ENCODE results near the gene SVOPL. TPM values are rescaled to one million over a fixed set of nuclear protein-coding genes. Genes with fewer than 3 reads are reported as not detected.

SVOPL gene
- total RNA-seq, 2 experiments from 2014 or later: not detected

- H3K27me3 ChIP-seq (ENCODE audit: control insufficient read depth in 1 of 2, insufficient read depth in 2 of 2, low read length in 2 of 2): no peaks in the 10 kb centered on the region
- H3K4me3 ChIP-seq (ENCODE audit: low read length): no peak overlapping the region
- CTCF ChIA-PET: no interaction called here
- Mint-ChIP-seq H3K9me3 (peaks cover 23% of the 10 kb centered on the region), H3K36me3 (ENCODE audit: low read depth) (peaks cover 99% of the 10 kb centered on the region), H3K4me1 (ENCODE audit: low read depth) (no peaks in the 10 kb centered on the region), H3K27me3 (no peaks in the 10 kb centered on the region), H3K27ac (no peak overlapping the region), H3K4me3 (no peak overlapping the region)
- no peak overlapping the region for H3K27ac ChIP-seq (ENCODE audit: low read depth in 1 of 2, low read length in 2 of 2)
- no peak for ATAC-seq (ENCODE audit: poor library complexity)
- POLR2A ChIA-PET: no interaction called here
- intact Hi-C loops (cut with DNase I, micrococcal nuclease): no loop called here
- H3K36me3 ChIP-seq (ENCODE audit: insufficient read depth, low read length): peaks cover 92% of the 10 kb centered on the region
- TF ChIP-seq, protein P1, sequence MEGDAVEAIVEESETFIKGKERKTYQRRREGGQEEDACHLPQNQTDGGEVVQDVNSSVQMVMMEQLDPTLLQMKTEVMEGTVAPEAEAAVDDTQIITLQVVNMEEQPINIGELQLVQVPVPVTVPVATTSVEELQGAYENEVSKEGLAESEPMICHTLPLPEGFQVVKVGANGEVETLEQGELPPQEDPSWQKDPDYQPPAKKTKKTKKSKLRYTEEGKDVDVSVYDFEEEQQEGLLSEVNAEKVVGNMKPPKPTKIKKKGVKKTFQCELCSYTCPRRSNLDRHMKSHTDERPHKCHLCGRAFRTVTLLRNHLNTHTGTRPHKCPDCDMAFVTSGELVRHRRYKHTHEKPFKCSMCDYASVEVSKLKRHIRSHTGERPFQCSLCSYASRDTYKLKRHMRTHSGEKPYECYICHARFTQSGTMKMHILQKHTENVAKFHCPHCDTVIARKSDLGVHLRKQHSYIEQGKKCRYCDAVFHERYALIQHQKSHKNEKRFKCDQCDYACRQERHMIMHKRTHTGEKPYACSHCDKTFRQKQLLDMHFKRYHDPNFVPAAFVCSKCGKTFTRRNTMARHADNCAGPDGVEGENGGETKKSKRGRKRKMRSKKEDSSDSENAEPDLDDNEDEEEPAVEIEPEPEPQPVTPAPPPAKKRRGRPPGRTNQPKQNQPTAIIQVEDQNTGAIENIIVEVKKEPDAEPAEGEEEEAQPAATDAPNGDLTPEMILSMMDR (IDR thresholded peaks at IDR 0.05): no peak
- no peaks in the 10 kb centered on the region for H3K4me1 ChIP-seq (ENCODE audit: insufficient read depth, low read length)
- no peak for DNase-seq
- peaks cover 19 to 44% of the 10 kb centered on the region in 2 experiments for H3K9me3 ChIP-seq (ENCODE audit: control insufficient read depth in 1 of 2, insufficient read depth in 1 of 2, low read length in 2 of 2)
These were observed 146.5 kb downstream of the SVOPL start for GRCh38 chr7:138554674-138555073.

DNA sequence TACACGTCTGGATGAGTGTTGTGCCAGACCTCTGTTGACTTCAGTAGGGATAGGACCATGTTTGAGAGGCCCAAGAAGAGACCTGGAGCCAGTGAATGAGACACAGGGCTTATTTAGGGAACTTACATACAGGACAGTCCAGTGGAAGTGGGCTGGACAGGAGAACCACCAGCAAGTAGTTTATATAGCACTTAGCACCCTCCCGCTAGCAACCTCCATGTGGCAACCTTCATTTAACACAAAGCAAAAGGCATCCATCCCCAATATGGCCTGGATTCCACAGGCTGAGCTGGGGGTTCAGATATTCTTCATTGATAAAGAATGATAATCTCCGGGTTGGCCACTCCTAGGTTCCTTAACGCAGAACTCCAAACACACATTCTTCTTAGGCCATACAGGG, 147.4 kb downstream of the SVOPL start:
- POLR2A ChIA-PET: no interaction called here
- intact Hi-C loops (cut with DNase I, micrococcal nuclease): no loop called here
- DNase-seq (no peak), ATAC-seq (ENCODE audit: poor library complexity) (no peak)
- TF ChIP-seq, protein P1 (IDR thresholded peaks at IDR 0.05): no peak
- H3K4me1 ChIP-seq (ENCODE audit: insufficient read depth, low read length): no peaks in the 10 kb centered on the region
- Mint-ChIP-seq H3K27ac (no peak overlapping the region), H3K4me3 (no peak overlapping the region), H3K4me1 (ENCODE audit: low read depth) (no peaks in the 10 kb centered on the region), H3K27me3 (no peaks in the 10 kb centered on the region), H3K9me3 (peaks cover 22% of the 10 kb centered on the region), H3K36me3 (ENCODE audit: low read depth) (peaks cover 99% of the 10 kb centered on the region)
- no peak overlapping the region for H3K4me3 ChIP-seq (ENCODE audit: low read length)
- H3K27me3 ChIP-seq (ENCODE audit: control insufficient read depth in 1 of 2, insufficient read depth in 2 of 2, low read length in 2 of 2): no peaks in the 10 kb centered on the region
- H3K27ac ChIP-seq (ENCODE audit: low read depth in 1 of 2, low read length in 2 of 2): no peak overlapping the region
- peaks cover 14 to 39% of the 10 kb centered on the region in 2 experiments for H3K9me3 ChIP-seq (ENCODE audit: control insufficient read depth in 1 of 2, insufficient read depth in 1 of 2, low read length in 2 of 2)
- H3K36me3 ChIP-seq (ENCODE audit: insufficient read depth, low read length): peaks cover 91% of the 10 kb centered on the region
- CTCF ChIA-PET: no interaction called here

DNA sequence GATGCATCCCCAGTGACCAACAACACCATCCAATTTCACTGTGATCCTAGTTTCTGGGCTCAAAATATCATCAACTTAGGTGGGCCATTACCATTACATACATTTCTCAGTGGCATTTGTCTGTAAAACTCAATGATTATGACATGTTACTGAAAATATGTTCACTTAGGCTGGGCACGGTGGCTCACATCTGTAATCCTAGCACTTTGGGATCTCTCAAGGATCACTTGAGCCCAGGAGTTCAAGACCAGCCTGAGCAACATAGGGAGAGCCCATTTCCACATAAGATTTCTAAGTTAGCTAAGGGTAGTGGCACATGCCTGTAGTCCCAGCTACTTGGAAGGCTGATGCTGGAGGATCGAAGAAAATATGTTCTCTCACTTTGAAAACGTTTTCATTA, 150.1 kb downstream of the SVOPL start:
- CTCF ChIA-PET: no interaction called here
- no peak for ATAC-seq (ENCODE audit: poor library complexity)
- H3K27me3 Mint-ChIP-seq: no peaks in the 10 kb centered on the region
- Histone ChIP-seq H3K9me3 (ENCODE audit: control insufficient read depth in 1 of 2, insufficient read depth in 1 of 2, low read length in 2 of 2) (peaks cover 9 to 13% of the 10 kb centered on the region in 2 experiments), H3K4me3 (ENCODE audit: low read length) (no peak overlapping the region), H3K27me3 (ENCODE audit: control insufficient read depth in 1 of 2, insufficient read depth in 2 of 2, low read length in 2 of 2) (no peaks in the 10 kb centered on the region), H3K36me3 (ENCODE audit: insufficient read depth, low read length) (peaks cover 78% of the 10 kb centered on the region), H3K4me1 (ENCODE audit: insufficient read depth, low read length) (no peaks in the 10 kb centered on the region), H3K27ac (ENCODE audit: low read depth in 1 of 2, low read length in 2 of 2) (no peak overlapping the region)
- H3K4me3 Mint-ChIP-seq: no peak overlapping the region
- H3K4me1 Mint-ChIP-seq (ENCODE audit: low read depth): no peaks in the 10 kb centered on the region
- no peak overlapping the region for H3K27ac Mint-ChIP-seq
- peaks cover 24% of the 10 kb centered on the region for H3K9me3 Mint-ChIP-seq
- TF ChIP-seq, protein P1 (IDR thresholded peaks at IDR 0.05): no peak
- peaks cover 96% of the 10 kb centered on the region for H3K36me3 Mint-ChIP-seq (ENCODE audit: low read depth)
- intact Hi-C loops (cut with DNase I, micrococcal nuclease): loop anchor here in 1 of 2 experiments (2.0 kb wide), 1 partner anchor 50 kb away; no protein-coding TSS in a partner anchor
- POLR2A ChIA-PET: no interaction called here
- no peak for DNase-seq

All from CD4-positive, alpha-beta T cell (primary cell).